Activated CD8-positive, alpha-beta memory T cell treated with anti-CD3 and anti-CD28 coated beads for 1 hour (primary cell): Measurements from ENCODE around the gene PFKFB4.
"Not testable (repeated sequence)": the region's sequence is repeated elsewhere in the genome, so short reads cannot be mapped to it uniquely, and the experiment has no call there.

Experiments
- DNase-seq, 2 donors: peaks; one replicate each; pipeline ENCODE4 v3.0.0-alpha.2; 2020; ENCODE audit warnings: low read depth in 1 of 2; ENCODE audit errors: extremely low read depth in 1 of 2

PFKFB4 gene

DNA sequence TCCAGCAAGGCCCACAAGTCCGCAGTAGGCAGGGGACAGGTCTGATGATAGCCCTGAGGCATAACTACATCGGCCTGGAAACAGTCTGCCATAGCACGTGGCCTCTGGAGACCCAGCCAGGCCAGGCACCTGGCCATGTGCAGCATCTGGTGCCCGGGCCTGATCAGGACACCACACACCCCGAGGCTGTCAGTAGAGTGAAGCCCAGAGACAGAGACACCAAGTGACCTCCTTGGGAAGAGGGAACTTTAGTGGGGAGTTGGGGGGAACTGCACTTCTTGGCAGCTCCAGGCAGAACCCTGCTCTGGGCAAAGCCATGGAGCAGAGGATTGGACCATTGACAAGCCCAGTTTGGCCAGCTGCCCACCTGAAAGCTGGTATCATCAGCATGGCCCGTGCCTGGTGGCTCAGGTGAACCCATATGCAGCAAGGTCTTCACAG is 53.9 kb downstream of the PFKFB4 start:
- DNase-seq = no peak

DNA sequence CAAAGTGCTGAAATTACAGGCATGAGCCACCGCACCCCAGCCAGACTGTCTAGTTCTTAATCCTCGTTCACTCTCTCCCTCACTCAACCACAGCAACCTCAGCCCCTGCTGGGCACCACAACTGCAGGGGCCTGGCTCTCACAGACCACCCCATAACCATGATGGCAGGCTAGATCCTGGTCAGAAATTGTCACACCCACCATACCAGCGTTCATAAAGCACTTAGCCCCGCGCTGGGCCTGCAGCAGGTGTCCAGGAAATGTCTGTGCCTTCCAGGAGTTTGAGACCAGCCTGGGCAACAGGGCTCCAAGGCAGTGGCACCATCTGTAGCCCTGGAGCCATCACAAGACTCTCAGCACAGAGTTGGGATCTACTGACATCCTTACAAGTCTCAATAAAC is 54.5 kb downstream of the PFKFB4 start:
- DNase-seq = no peak

- DNase-seq = no peak
Measured at GRCh38 chr3:48501196-48501595, 55.4 kb downstream of the PFKFB4 start.

DNA sequence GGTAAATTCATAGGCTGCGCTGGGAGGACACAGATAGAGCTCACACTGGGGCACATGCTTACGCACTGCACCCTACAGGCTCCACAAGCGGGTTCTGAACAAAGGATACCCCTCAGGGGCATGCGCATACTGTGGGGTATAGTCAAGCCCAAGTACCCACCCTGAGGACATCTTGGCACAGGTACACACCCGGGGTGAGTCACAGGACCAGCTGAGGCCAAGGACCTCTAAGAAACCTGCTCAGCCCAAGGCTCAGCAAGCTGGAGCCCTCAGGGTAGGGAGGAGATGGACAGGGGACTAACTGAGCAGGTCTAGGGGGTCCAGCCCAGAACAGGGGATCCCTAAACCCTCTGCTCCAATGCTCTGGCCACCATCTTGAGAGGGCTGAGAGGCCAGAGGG is 55.9 kb downstream of the PFKFB4 start:
- DNase-seq = no peak

- DNase-seq = no peak
Measured at GRCh38 chr3:48493203-48493501, 63.5 kb downstream of the PFKFB4 start.

GRCh38 chr3:48492461-48493202 is 64.0 kb downstream of the PFKFB4 start:
- no peak for DNase-seq

- DNase-seq = no peak
Measured at GRCh38 chr3:48486952-48487351, 69.7 kb downstream of the PFKFB4 start.

DNA sequence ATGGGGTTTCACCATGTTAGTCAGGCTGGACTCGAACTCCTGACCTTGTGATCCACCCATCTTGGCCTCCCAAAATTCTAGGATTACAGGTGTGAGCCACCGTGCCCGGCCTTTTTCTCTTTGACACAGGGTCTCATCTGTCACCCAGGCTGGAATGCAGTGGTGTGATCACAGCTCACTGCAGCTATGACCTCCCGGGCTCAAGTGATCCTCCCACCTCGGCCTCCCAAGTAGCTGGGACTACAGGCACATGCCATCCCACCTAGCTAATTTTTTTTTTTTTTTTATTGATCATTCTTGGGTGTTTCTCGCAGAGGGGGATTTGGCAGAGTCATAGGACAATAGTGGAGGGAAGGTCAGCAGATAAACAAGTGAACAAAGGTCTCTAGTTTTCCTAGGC is 73.8 kb downstream of the PFKFB4 start:
- DNase-seq = not testable (repeated sequence)

- DNase-seq = not testable (repeated sequence)
Measured at GRCh38 chr3:48480891-48481290, 75.7 kb downstream of the PFKFB4 start.

DNA sequence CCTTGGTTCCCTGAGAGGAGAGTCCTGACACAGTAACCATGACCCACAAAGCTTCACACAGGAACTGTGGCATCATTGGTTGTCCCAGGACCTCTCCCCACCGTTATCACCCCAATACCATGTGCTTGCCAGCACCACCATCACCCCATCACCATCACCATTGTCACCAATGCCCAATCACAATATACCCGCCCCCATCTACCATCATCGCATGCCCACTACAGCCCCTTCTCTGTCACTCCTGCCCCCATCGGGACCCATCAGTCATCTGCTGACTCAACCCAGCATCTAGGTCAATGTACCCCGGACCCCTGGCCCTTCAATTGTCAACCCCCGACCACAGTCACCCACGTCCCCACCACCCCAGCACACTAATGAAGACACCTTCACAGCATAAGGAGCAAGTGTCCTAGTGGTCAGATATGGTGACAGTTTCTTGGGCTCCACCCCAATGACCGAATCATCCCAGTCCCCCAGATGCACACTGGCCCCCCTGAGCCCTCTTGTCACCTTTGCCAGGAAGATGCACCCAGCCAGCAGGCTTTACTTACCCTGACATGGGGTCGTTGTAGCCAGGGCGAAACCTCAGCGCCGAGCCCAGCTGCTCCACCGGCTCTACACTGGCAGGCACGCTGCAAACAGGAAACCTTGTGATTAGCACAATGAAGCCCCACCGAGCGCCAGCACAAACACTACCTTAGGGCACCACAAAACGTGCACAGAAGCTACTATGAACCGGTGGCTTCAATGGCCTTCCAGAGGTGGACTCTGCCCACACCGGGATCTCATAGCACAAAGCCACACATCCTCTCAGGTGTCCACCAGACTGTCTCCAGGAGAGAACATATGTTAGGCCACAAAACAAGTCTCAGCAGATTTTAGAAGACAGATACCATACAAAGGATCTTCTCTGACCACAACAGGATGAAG is 77.7 kb downstream of the PFKFB4 start:
- peak in 1 of 2 donors; percentile 32 for DNase-seq

DNA sequence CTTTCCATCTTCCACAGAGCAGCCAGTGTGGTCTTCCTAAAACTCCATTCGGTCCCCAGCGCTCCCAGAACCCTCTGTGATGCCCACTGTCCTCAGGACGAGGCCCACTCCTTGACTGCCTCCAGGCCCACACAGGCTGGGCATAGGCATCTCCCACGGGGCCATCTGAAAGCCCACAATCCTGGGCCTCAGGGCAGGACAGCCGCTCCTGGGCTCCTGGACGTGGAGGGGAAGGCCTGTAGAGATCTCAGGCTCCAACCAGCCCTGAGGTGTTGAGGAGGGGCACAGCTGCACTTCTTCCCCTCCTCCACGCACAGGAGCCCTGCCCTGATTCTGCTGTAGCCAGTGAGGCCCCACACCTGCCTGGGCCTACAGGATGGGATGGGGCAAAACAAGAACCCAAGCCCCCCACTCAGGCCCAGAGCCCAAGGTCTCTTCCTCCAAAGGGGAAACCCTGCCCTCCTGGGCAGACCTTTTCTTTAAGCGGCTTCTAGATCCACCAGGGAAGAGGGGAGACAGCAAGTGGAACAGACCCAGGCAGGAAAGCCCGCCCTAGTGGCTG is 78.6 kb downstream of the PFKFB4 start:
- DNase-seq = no peak

DNA sequence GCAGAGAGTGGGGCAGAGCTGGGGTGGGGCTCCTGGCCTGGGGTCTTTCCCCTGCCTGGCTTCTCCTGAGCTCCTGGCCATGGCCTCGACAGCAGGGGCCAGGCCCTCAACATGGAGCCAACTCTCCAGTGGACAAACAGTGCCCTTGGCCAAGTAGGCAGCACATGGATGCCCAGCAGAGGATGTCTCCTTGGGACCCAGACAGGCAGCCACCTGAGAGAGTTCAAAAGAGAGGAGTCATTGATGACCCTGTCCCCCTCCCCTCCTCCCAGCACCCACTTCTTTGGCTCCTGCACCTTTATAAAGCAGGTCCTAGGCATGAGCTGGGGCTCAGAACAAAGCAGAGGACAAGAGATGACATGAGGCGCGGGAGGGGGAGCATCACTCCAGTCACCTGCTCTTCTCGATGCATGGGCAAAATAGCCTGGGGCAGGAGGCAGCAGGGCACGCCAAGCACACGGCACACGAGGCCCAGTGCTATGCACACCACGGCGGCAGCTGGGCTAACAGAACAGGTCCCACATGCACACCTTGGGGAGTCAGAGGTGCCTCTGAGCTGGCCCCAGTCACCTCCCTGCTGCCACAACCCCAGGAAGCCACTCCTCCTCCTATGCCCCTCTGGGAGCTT is 80.1 kb downstream of the PFKFB4 start:
- DNase-seq = no peak

GRCh38 chr3:48475188-48475587 is 81.4 kb downstream of the PFKFB4 start:
- no peak for DNase-seq

GRCh38 chr3:48474619-48475018 is 82.0 kb downstream of the PFKFB4 start:
- DNase-seq = no peak

GRCh38 chr3:48474031-48474430 is 82.6 kb downstream of the PFKFB4 start:
- DNase-seq = not testable (repeated sequence)

- DNase-seq = no peak
Measured at GRCh38 chr3:48473617-48473952, 83.0 kb downstream of the PFKFB4 start.

DNA sequence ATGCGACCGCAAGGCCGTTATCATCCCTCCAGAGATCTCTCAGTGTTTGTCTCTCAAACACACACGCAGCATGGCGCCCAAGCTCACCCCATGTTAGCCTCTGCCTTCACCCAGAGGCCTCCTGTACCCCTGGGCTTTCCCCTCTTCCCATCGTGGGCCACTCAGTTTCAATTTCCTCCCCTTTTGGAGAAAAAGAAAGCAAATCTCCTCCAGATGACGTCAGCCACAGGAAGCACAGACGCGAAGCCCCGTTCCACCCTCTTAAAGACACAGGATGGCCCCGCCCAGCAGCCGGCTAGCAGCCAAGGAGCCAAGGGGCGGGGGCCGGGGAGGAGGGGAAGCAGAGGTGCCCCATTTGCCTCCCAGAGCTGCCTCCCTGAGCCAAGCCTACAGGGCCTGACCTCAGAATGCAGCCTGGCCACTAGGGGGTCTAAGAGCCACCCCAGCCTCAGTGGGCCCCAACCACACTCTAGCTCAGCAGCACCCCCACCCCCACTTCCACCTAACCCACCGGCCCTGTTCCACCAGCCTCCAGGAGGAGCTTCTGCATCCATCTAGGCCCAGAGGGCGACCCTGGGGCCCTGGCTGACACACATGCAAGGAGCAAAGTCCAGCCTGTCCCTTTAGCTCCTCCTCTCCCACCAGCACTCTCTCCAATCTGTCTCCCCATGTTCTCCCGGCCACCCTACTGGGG is 83.5 kb downstream of the PFKFB4 start:
- DNase-seq = peak; percentile 83 to 89

DNA sequence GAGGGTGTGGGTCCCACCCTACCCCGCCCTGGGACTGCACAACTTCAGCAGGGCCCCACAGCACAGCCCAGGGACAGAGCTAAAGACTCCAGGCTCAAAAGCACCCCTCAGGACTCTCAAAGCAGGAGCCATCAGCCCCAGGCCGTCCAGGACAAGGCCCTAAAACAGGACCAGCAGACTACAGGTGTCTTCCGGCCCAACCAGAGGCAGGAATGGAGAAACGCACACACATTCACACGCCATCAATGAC is 84.0 kb downstream of the PFKFB4 start:
- DNase-seq = no peak

- no peak for DNase-seq
Measured at GRCh38 chr3:48470286-48470685, 86.3 kb downstream of the PFKFB4 start.

DNA sequence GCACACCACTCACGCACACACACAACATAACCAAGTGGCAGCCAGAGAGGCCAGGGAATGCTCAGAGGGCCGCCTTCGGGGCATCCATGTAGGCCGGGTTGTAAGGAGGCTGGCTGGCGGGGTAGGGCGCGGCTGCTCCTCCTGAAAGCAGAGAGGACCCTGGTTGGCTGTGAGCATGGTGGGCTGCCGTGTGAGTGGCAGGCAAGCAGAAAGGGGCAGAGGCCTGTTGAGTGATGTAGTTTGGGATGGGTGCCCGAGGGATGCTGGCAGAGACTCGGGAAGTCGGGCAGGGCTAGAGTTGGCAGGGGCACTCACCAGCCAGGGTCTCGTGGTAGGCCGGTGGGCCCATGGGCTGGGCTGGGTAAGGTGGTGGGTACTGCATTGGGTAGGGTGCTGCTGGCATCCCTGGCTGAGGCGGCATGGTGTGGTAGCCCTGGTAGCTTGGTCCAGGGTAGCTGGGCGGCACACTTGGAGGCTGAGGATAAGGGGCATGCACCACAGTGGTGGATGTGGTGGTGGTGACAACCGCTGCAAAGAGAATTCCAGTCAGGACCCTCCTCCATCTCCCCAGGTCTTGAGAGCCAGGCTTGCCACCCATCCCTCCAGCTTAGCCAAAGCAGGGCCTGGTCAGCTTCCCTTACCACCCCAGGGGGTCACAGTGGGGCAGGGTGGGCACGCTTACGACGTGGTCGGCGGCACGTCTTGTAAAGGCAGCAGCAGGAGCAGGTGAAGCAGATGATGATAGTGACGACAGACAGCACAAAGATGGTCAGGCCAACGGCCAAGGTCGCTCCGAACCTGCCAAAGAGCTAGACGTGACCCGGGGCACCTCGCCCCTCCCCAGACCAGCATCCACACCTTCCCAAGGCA is 87.3 kb downstream of the PFKFB4 start:
- no peak for DNase-seq
